Choroid plexus epithelial cell (primary cell): Measurements from ENCODE around the gene LPP.
A peak's percentile ranks its signal among the peaks of the same experiment; 100 is the strongest.

Source experiments
- DNase-seq: peaks from one replicate; pipeline ENCODE4 v3.0.0-alpha.2; 2010; ENCODE audit warnings: low read depth
- H3K4me3 ChIP-seq: 2 replicates; pipeline ENCODE4 v1.5.1; 2011; ENCODE audit warnings: low read depth, mild to moderate bottlenecking, control low read depth, low read length, moderate library complexity
- CTCF ChIP-seq: conservative IDR thresholded peaks from 2 replicates; pipeline ENCODE4 v1.5.1; 2011; ENCODE audit warnings: low read depth, mild to moderate bottlenecking, control low read depth, inconsistent platforms, low read length, moderate library complexity

LPP gene

GRCh38 chr3:188320757-188321156, 166.8 kb downstream of the LPP start:
- TF ChIP-seq CTCF = no peak
- DNase-seq = peak; percentile 47
- H3K4me3 ChIP-seq = no peak overlapping the region

- no peak for TF ChIP-seq CTCF
- H3K4me3 ChIP-seq = no peak overlapping the region
- no peak for DNase-seq
Measured at GRCh38 chr3:188321258-188321657, 167.3 kb downstream of the LPP start.

- H3K4me3 ChIP-seq = no peak overlapping the region
- TF ChIP-seq CTCF = no peak
- DNase-seq = no peak
Measured at GRCh38 chr3:188322135-188322887, 168.4 kb downstream of the LPP start.

GRCh38 chr3:188323067-188323842, 169.3 kb downstream of the LPP start:
- H3K4me3 ChIP-seq = no peak overlapping the region
- TF ChIP-seq CTCF = no peak
- no peak for DNase-seq

GRCh38 chr3:188326111-188326510, 172.2 kb downstream of the LPP start:
- peak; percentile 47 for DNase-seq
- TF ChIP-seq CTCF = no peak
- no peak overlapping the region for H3K4me3 ChIP-seq

GRCh38 chr3:188326968-188327367, 173.0 kb downstream of the LPP start:
- peak; percentile 67 for DNase-seq
- TF ChIP-seq CTCF = no peak
- H3K4me3 ChIP-seq = no peak overlapping the region
